ENCODE data around the gene MRI1. TPM values are rescaled to one million over a fixed set of nuclear protein-coding genes. Genes with fewer than 3 reads are reported as not detected.
"Not testable (repeated sequence)": the region's sequence is repeated elsewhere in the genome, so short reads cannot be mapped to it uniquely, and the experiment has no call there.

MRI1 gene
- total RNA-seq, 2 donors from 2014 or later, result 29.1 to 70.0 TPM

DNA sequence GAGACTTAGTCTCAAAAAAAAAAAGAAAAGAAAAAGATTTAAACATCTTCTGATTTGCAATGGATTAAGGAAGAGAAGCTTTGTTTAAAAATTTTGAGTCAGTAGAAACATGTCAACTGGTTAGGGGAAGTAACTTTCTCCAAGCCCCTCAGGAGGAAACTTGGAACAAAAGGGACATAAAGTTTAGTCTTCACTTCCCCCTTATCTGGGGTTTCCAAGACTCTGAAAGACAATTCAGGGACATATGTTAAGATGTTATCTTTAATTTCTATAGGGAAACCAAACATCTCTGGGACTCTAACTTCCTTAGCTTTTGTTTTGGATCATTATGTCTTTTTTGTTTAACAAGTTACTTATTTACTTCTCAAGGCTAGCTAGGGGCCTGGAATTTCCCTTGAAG is 20.1 kb upstream of the MRI1 start:
- Mint-ChIP-seq H3K27me3 (no peaks in the 10 kb centered on the region), H3K4me1 (ENCODE audit: low read depth in 2 of 2) (peaks cover 9% of the 10 kb centered on the region in 2 donors), H3K27ac (no peak overlapping the region), H3K4me3 (no peak overlapping the region), H3K36me3 (no peaks in the 10 kb centered on the region), H3K9me3 (no peaks in the 10 kb centered on the region)
- ATAC-seq (no peak), DNase-seq (ENCODE audit: low spot score) (peak; percentile 12)

DNA sequence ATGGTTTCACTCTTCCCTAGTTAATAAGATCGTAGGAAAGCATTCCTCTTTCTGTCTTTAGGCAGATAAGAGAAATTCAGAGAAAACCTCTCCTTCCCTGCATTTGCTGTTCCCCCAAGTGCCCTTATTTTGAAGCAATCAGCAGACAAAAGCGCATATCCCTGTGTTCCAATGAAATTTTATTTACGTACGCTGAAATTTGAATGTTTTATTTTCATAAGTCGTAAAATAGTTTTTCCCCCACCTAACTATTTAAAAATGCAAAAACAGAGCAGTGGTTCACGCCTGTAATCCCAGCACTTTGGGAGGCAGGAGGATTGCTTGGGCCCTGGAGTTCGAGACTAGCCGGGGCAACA is 17.2 kb upstream of the MRI1 start:
- no peak for DNase-seq (ENCODE audit: low spot score)
- Mint-ChIP-seq H3K27ac (no peak overlapping the region), H3K9me3 (no peaks in the 10 kb centered on the region), H3K36me3 (no peaks in the 10 kb centered on the region), H3K4me3 (peak overlapping the region; percentile 85), H3K27me3 (no peaks in the 10 kb centered on the region), H3K4me1 (ENCODE audit: low read depth in 2 of 2) (peaks cover 17 to 21% of the 10 kb centered on the region in 2 donors)
- no peak for ATAC-seq

DNA sequence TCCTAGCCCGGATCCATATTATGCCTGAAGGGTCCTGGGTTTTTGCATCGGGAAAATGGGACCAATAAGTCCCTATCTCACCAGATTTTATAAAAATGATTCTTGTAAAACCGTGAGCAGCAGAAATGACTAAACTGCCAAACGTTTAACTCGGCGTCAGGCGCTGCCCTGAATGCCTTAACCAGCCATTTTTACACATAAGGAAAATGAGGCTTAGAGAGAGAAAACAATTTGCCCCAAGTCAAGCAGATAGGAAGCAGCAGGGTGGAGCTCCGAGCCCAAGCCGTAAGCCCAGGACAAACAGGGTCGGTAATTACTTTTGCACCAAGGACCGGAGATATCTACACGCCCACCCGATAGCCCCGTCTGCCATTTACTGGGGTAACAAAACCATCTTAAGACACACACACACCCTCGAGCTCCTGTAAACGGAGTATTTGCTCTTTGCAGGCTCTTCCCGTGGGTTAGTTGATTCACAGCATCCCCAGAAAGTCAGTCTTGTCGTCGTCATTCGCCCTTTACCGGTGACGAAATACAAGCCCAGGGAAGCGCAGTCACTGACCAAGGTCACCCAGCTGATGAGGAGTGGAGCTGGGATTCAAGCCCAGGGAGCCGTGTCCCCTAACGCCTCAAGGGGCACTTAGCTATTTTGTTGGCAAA is 16.0 kb upstream of the MRI1 start:
- Mint-ChIP-seq H3K9me3 (no peaks in the 10 kb centered on the region), H3K4me3 (peak overlapping the region; percentile 85), H3K27me3 (no peaks in the 10 kb centered on the region), H3K36me3 (no peaks in the 10 kb centered on the region), H3K4me1 (ENCODE audit: low read depth in 2 of 2) (peaks cover 17 to 21% of the 10 kb centered on the region in 2 donors), H3K27ac (peak overlapping the region; percentile 65 to 85)
- ATAC-seq (no peak), DNase-seq (ENCODE audit: low spot score) (peak; percentile 60)

DNA sequence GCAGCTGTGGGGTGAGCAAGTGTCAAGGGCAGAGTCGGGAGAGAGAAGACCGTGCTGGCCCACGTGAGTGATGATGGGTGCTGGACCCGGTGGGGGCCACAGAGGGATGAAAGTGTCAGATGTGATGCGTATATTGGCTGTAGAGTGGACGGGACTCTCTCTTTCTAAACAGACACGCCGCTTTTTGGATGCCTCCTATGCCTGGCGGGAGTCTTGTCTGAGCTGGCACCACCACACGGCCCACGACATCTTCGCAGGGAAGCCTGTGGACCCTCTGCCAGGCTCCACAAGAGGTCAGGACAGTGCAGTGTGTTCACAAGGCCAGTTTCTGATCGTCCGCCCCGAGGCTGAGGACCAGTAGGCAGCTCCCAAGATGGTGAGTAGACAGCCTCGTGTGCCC is 12.9 kb upstream of the MRI1 start:
- no peak overlapping the region for H3K4me3 Mint-ChIP-seq
- no peaks in the 10 kb centered on the region for H3K27me3 Mint-ChIP-seq
- H3K4me1 Mint-ChIP-seq (ENCODE audit: low read depth in 2 of 2), result peaks cover 21 to 23% of the 10 kb centered on the region in 2 donors
- no peak overlapping the region for H3K27ac Mint-ChIP-seq
- H3K36me3 Mint-ChIP-seq, result peaks cover 7% of the 10 kb centered on the region
- DNase-seq (ENCODE audit: low spot score) (no peak), ATAC-seq (no peak)
- no peaks in the 10 kb centered on the region for H3K9me3 Mint-ChIP-seq

DNA sequence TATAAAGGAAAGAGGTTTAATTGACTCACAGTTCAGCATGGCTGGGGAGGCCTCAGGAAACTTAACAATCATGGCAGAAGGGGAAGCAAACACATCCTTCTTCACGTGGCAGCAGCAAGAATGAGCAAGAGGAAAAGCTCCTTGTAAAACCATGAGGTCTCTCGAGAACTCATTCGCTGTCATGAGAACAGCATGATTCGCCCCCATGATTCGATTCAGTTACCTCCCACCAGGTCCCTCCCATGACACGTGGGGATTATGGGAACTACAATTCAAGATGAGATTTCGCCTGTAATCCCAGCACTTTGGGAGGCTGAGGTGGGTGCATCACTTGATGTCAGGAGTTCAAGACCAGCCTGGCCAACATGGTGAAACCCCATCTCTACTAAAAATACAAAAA is 10.7 kb upstream of the MRI1 start:
- H3K27ac Mint-ChIP-seq; ATAC-seq; H3K4me3 Mint-ChIP-seq; H3K27me3 Mint-ChIP-seq; DNase-seq (ENCODE audit: low spot score); H3K9me3 Mint-ChIP-seq: not testable (repeated sequence)
- Mint-ChIP-seq H3K4me1 (ENCODE audit: low read depth in 2 of 2) (peaks cover 15 to 20% of the 10 kb centered on the region in 2 donors), H3K36me3 (peaks cover 14% of the 10 kb centered on the region)

DNA sequence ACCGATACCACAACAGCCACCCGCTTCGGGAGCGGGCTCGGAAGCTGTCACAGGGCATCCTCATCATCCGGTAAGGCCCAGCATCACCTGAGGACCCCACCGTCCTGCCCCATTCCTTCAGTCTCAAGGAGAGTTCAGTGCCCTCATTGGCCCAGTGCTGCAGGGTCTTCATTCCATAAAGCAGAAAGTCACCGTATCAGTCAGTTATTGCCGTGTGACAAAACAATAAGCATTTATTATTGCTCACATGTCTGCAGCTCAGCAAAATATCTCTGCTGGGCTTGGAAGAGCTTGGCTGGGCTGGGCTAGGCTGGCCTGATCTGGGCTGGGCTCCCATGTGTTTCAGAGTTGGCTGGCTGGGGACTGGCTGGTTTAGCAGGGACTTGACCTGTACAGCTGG is 8.1 kb upstream of the MRI1 start:
- Mint-ChIP-seq H3K4me1 (ENCODE audit: low read depth in 2 of 2) (peaks cover 1 to 8% of the 10 kb centered on the region in 2 donors), H3K27ac (no peak overlapping the region), H3K9me3 (no peaks in the 10 kb centered on the region), H3K4me3 (no peak overlapping the region), H3K36me3 (peaks cover 14% of the 10 kb centered on the region), H3K27me3 (no peaks in the 10 kb centered on the region)
- no peak for ATAC-seq
- peak; percentile 25 for DNase-seq (ENCODE audit: low spot score)

DNA sequence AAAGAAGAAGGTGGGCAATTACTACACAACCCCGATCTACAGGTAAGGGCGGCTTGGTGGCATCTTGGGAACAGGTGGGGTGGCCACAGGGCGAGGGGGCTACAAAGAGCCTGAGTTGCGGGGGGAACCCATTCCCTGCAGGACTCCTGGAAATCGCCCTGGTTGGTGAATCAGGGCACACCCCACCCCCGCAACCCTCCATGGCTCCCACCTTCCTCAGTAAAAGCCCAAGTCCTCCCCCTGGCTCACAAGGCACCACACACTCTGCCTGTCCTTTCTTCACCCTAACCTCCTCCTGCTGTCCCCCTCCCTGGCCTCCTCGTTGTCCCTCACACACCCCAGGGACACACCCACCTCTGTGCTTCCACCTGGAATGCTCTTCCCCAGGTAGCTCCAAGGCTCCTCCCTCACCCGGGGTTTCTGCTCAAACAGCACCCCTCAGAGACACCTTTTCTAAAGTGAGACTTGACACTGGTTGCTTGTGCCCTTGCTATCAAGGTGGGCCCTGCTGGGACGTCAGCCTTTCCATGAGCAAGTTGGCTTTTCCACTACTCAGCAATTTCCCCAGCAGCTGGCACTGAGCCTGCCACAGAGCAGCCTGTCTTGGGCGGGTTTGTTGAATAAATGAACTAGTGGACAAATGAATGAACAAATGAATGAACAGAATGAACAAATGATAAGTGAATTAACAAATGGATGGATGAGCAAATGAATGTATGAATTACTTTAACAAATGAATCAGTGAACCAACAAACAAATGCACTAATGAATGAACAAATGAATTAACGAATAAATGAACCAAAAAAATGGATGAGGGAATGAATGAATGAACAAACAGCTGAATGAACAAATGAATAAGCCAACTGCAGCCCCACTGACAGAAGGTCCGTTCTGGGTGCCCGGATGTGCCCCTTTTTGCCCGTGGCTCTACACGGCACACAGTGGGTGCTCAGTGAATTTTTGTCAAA is 6.2 kb upstream of the MRI1 start:
- no peak for ATAC-seq
- Mint-ChIP-seq H3K4me3 (no peak overlapping the region), H3K36me3 (peaks cover 14% of the 10 kb centered on the region)

DNA sequence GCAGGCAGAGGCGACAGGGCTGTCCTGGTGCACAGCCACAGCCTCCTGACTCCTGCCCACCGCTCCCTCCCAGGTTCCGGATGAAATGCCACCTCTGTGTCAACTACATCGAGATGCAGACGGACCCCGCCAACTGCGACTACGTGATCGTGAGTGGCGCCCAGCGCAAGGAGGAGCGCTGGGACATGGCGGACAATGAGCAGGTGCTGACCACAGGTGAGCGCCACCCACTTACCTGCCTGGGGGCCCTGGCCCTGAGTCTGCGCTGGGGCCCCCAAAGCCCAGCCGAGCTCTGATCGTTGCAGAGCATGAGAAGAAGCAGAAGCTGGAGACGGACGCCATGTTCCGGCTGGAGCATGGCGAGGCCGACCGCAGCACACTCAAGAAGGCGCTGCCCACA is 5.5 kb upstream of the MRI1 start:
- H3K36me3 Mint-ChIP-seq, result peaks cover 14% of the 10 kb centered on the region

More for the DNA sequence above, 6.2 kb upstream of the MRI1 start:
- no peak for DNase-seq (ENCODE audit: low spot score)
- Mint-ChIP-seq H3K9me3 (no peaks in the 10 kb centered on the region), H3K27me3 (no peaks in the 10 kb centered on the region), H3K4me1 (ENCODE audit: low read depth in 2 of 2) (peaks cover 0 to 11% of the 10 kb centered on the region in 2 donors), H3K27ac (no peak overlapping the region)

DNA sequence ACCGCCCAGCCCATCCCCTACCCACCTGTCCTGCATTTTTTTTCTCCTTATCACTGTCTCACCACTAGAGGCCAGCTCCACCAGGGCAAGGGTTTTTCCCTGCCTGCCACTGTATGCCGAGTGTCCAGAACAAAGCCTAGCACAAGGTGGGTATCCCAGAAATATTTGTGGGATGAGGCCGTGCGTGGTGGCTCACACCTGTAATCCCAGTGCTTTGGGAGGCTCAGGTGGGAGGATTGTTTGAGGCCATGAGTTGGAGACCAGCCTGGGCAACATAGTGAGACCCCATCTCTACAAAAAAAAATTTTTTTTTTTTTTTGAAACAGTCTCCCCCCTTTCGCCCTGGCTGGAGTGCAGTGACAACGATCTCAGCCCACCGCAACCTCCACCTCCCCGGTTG is 2.9 kb upstream of the MRI1 start:
- DNase-seq (ENCODE audit: low spot score) (peak; percentile 28), ATAC-seq (no peak)
- no peak overlapping the region for H3K4me3 Mint-ChIP-seq
- H3K27me3 Mint-ChIP-seq, result no peaks in the 10 kb centered on the region
- H3K36me3 Mint-ChIP-seq, result peaks cover 7% of the 10 kb centered on the region
- peaks cover 12 to 20% of the 10 kb centered on the region in 2 donors for H3K4me1 Mint-ChIP-seq (ENCODE audit: low read depth in 2 of 2)
- H3K9me3 Mint-ChIP-seq, result no peaks in the 10 kb centered on the region
- H3K27ac Mint-ChIP-seq, result no peak overlapping the region

More for the DNA sequence above, 5.5 kb upstream of the MRI1 start:
- DNase-seq (ENCODE audit: low spot score) (peak; percentile 44), ATAC-seq (no peak)
- no peak overlapping the region for H3K4me3 Mint-ChIP-seq
- no peaks in the 10 kb centered on the region for H3K27me3 Mint-ChIP-seq
- H3K9me3 Mint-ChIP-seq, result no peaks in the 10 kb centered on the region
- no peak overlapping the region for H3K27ac Mint-ChIP-seq
- peaks cover 0 to 12% of the 10 kb centered on the region in 2 donors for H3K4me1 Mint-ChIP-seq (ENCODE audit: low read depth in 2 of 2)

DNA sequence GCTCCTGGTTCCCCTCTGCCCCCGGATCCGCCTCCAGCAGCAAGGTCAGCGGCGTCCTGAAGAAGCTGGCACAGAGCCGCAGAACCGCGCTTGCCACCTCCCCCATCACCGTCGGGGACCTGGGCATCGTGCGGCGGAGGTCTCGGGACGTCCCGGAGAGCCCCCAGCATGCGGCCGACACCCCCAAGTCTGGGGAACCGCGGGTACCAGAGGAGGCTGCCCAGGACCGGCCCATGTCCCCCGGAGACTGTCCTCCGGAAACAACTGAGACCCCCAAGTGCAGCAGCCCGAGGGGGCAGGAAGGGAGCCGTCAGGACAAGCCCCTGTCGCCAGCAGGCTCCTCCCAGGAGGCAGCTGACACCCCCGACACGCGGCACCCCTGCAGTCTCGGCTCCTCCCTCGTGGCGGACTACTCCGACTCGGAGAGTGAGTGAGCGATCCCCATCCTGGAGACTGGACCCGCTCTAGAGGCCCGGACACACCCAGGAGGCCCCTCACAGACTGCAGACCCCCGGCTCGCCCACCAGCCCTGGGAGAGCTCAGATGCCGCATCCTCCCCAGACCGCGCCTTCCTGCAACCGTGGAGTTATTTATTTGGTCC is 1.6 kb upstream of the MRI1 start:
- no peak overlapping the region for H3K27ac Mint-ChIP-seq
- H3K27me3 Mint-ChIP-seq, result no peaks in the 10 kb centered on the region
- no peak overlapping the region for H3K4me3 Mint-ChIP-seq
- H3K4me1 Mint-ChIP-seq (ENCODE audit: low read depth in 2 of 2), result peaks cover 12 to 20% of the 10 kb centered on the region in 2 donors
- H3K9me3 Mint-ChIP-seq, result no peaks in the 10 kb centered on the region
- DNase-seq (ENCODE audit: low spot score), result peak; percentile 44
- ATAC-seq, result no peak
- H3K36me3 Mint-ChIP-seq, result peaks cover 7% of the 10 kb centered on the region

DNA sequence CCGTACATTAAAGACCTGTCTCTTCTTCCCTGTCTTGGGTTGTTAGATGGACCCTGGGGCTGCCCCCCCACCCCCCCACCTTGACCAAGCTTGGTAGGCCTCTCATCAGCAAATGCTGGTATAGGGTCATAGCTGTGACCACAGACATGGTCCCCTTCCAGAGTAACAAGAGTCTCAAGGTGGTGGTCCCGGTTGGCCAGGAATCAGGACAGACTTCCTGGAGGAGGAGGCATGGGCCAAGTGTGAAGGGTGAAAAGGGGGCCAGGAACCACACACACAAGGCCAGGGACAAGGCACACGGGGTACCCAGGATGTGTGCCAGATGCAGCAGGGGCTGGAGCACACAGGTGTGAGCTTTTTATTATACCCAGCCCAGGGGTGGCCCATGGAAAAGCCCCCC is 1.1 kb upstream of the MRI1 start:
- Mint-ChIP-seq H3K27ac (peak overlapping the region; percentile 56 to 65), H3K36me3 (peaks cover 4% of the 10 kb centered on the region)

DNA sequence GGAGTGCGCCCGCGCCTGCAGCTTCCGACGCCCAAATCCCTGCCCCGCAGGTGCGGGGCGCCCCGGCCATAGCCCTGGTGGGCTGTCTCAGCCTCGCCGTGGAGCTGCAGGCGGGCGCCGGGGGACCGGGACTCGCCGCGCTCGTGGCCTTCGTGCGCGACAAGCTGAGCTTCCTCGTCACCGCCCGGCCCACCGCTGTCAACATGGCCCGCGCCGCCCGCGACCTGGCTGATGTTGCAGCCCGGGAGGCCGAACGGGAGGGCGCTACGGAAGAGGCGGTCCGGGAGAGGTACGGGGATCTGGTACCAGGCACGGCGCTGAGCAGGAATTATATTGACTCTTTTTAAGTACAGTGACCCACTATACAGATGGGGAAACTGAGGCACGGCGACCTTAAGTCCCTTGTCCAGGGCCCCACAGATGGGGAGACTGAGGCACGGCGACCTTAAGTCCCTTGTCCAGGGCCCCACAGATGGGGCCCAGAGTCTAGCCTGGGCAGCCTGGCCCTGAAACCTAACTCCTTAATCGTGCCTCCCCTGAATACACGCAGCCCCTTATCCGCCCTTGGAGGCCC is 586 bp downstream of the MRI1 start:
- Mint-ChIP-seq H3K27me3 (no peaks in the 10 kb centered on the region), H3K9me3 (no peaks in the 10 kb centered on the region), H3K4me3 (peak overlapping the region; percentile 90), H3K4me1 (ENCODE audit: low read depth in 2 of 2) (peaks cover 12 to 18% of the 10 kb centered on the region in 2 donors), H3K36me3 (no peaks in the 10 kb centered on the region), H3K27ac (peak overlapping the region; percentile 55 to 61)
- DNase-seq (ENCODE audit: low spot score), result peak; percentile 62
- peak; percentile 73 to 75 for ATAC-seq

More for the DNA sequence above, 1.1 kb upstream of the MRI1 start:
- Mint-ChIP-seq H3K9me3 (no peaks in the 10 kb centered on the region), H3K4me3 (peak overlapping the region; percentile 69), H3K27me3 (no peaks in the 10 kb centered on the region), H3K4me1 (ENCODE audit: low read depth in 2 of 2) (peaks cover 12 to 18% of the 10 kb centered on the region in 2 donors)
- ATAC-seq, result no peak
- DNase-seq (ENCODE audit: low spot score), result peak; percentile 12

DNA sequence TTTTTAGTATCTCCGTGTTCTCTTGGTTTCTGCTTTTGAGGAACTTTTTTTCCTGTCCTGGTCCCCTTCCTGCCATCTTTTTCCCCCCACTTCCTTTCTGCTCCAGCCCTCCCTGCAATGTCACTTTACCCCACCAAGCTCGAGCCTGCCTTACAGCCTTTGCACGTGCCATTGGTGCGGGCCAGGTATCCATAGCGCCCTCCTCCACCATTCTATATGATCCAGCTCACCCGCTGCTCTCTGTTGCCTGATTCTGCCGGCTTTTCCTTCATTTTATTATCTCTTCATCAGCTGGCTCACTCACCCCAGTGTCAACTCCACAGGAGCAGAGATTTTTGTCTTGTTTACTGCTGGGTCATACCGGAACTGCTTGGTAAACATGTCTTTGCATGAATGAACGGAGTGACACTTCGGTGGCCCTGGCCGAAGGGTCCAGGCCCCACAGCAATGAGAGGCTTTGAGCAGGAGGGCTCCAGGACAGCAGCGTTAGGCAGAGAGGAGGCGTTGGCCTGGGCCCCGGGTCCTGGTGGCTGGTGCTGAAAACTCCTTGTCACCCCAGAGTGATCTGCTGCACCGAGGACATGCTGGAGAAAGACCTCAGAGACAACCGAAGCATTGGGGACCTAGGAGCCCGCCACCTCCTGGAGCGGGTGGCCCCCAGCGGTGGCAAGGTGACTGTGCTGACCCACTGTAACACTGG is 1.2 kb downstream of the MRI1 start:
- no peaks in the 10 kb centered on the region for H3K9me3 Mint-ChIP-seq

More for the DNA sequence above, 1.2 kb downstream of the MRI1 start:
- no peaks in the 10 kb centered on the region for H3K36me3 Mint-ChIP-seq
- peak overlapping the region; percentile 55 to 61 for H3K27ac Mint-ChIP-seq
- no peaks in the 10 kb centered on the region for H3K27me3 Mint-ChIP-seq
- peak overlapping the region; percentile 90 for H3K4me3 Mint-ChIP-seq
- DNase-seq (ENCODE audit: low spot score), result peak; percentile 44
- H3K4me1 Mint-ChIP-seq (ENCODE audit: low read depth in 2 of 2), result peaks cover 12 to 18% of the 10 kb centered on the region in 2 donors
- ATAC-seq, result no peak
